MM.1S (cell line): ENCODE measurements around the gene ACVR2B.

Source experiments
- DNase-seq: peaks from one replicate; pipeline ENCODE4 v3.0.0-alpha.2; 2015
- H2AFZ ChIP-seq: fragments of 300-600 bp; sonication (generic); 2 replicates; pipeline ENCODE4 v1.6.0; 2016; ENCODE audit warnings: antibody characterized with exemption, low read length
- H3F3A ChIP-seq: fragments of 300-600 bp; sonication (generic); 2 replicates; pipeline ENCODE4 v1.6.1; 2016; ENCODE audit warnings: mild to moderate bottlenecking, antibody characterized with exemption, low read length, moderate library complexity, mixed read lengths; ENCODE audit not compliant: insufficient read depth
- H3K27ac ChIP-seq: fragments of 300-600 bp; sonication (generic); 2 replicates; pipeline ENCODE4 v1.5.1; 2016; ENCODE audit warnings: mild to moderate bottlenecking, low read length
- H3K27me3 ChIP-seq: fragments of 300-600 bp; sonication (generic); replicated peaks from 2 replicates; pipeline ENCODE4 v1.6.0; 2016; ENCODE audit warnings: low read length; ENCODE audit not compliant: insufficient read depth
- H3K36me3 ChIP-seq: fragments of 300-600 bp; sonication (generic); replicated peaks from 2 replicates; pipeline ENCODE4 v1.6.1; 2016; ENCODE audit warnings: mild to moderate bottlenecking, low read length, mixed read lengths; ENCODE audit not compliant: insufficient read depth
- H3K4me1 ChIP-seq: fragments of 300-600 bp; sonication (generic); 2 replicates; pipeline ENCODE4 v1.6.1; 2016; ENCODE audit warnings: low read length, mixed read lengths
- H3K4me2 ChIP-seq: fragments of 300-600 bp; sonication (generic); 2 replicates; pipeline ENCODE4 v1.6.0; 2016; ENCODE audit warnings: low read depth, low read length
- H3K4me3 ChIP-seq: fragments of 300-600 bp; sonication (generic); 2 replicates; pipeline ENCODE4 v1.5.1; 2016; ENCODE audit warnings: low read length, mixed read lengths
- H3K79me2 ChIP-seq: fragments of 300-600 bp; sonication (generic); 2 replicates; pipeline ENCODE4 v1.6.1; 2016; ENCODE audit warnings: mixed run types, low read length, mixed read lengths
- H3K9ac ChIP-seq: fragments of 300-600 bp; sonication (generic); 2 replicates; pipeline ENCODE4 v1.6.1; 2016; ENCODE audit warnings: low read length, mixed read lengths
- H3K9me2 ChIP-seq: fragments of 300-600 bp; sonication (generic); replicated peaks from 2 replicates; pipeline ENCODE4 v1.6.1; 2016; ENCODE audit warnings: mild to moderate bottlenecking, low read length, mixed read lengths; ENCODE audit not compliant: insufficient read depth
- H3K9me3 ChIP-seq: fragments of 300-600 bp; sonication (generic); replicated peaks from 2 replicates; pipeline ENCODE4 v1.6.1; 2016; ENCODE audit warnings: mild to moderate bottlenecking, low read length, mixed read lengths; ENCODE audit not compliant: insufficient read depth
- H4K20me1 ChIP-seq: fragments of 300-600 bp; sonication (generic); 2 replicates; pipeline ENCODE4 v1.6.1; 2016; ENCODE audit warnings: mild to moderate bottlenecking, low read length, moderate library complexity, mixed read lengths; ENCODE audit not compliant: insufficient read depth
- EZH2 ChIP-seq: fragments of 300-600 bp; sonication (generic); optimal IDR thresholded peaks from 2 replicates; pipeline ENCODE3; 2017; ENCODE audit warnings: low read depth, mild to moderate bottlenecking, antibody characterized with exemption, low read length, mixed read lengths
- EZH2phosphoT487 ChIP-seq: fragments of 300-600 bp; sonication (generic); IDR thresholded peaks from 2 replicates; pipeline ENCODE4 v1.6.1; 2018; ENCODE audit warnings: antibody characterized with exemption, low read length
- TF ChIP-seq, protein P1 (sequence below): fragments of 300-600 bp; sonication (generic); IDR thresholded peaks from 2 replicates; pipeline ENCODE4 v1.5.1; 2016; ENCODE audit warnings: antibody characterized with exemption, low read length, mixed read lengths

ACVR2B gene

DNA sequence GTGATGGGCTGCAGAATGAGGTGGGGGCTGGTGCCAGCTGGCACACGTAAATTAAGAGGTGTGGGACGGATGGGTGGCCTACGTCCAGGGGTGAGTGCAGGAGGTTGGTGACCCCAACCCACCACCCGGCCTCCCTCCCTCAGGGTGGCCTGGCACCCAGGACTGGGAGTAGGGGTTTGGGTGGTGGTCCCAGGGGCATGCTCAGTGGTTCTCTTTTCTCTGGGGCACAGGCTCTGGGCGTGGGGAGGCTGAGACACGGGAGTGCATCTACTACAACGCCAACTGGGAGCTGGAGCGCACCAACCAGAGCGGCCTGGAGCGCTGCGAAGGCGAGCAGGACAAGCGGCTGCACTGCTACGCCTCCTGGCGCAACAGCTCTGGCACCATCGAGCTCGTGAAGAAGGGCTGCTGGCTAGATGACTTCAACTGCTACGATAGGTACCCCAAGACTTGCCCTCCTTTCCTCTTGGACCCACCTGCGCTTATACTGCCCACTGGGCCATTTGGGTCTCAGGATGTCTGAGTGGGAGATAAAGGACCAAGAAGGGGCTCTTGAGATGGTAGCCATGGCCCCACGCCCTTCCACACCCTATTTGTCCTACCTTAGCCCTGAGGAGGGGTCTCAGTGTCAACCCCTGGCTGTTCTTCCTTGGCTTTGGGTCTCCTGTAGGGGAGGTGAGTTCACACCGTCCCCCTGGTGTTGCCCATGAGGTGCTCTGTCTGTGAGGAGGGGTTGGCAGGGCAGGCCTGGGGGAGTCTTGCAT, 23.5 kb downstream of the ACVR2B start:
- no peak for DNase-seq
- Histone ChIP-seq H3K9ac (no peak overlapping the region), H3K9me3 (no peaks in the 10 kb centered on the region), H4K20me1 (no peaks in the 10 kb centered on the region), H3K36me3 (no peaks in the 10 kb centered on the region), H3K4me3 (no peak overlapping the region), H2AFZ (no peak overlapping the region), H3K9me2 (no peaks in the 10 kb centered on the region), H3K4me2 (no peak overlapping the region), H3F3A (no peaks in the 10 kb centered on the region), H3K4me1 (no peaks in the 10 kb centered on the region), H3K27me3 (no peaks in the 10 kb centered on the region), H3K27ac (no peak overlapping the region), H3K79me2 (no peaks in the 10 kb centered on the region)
- TF ChIP-seq EZH2 = no peak

DNA sequence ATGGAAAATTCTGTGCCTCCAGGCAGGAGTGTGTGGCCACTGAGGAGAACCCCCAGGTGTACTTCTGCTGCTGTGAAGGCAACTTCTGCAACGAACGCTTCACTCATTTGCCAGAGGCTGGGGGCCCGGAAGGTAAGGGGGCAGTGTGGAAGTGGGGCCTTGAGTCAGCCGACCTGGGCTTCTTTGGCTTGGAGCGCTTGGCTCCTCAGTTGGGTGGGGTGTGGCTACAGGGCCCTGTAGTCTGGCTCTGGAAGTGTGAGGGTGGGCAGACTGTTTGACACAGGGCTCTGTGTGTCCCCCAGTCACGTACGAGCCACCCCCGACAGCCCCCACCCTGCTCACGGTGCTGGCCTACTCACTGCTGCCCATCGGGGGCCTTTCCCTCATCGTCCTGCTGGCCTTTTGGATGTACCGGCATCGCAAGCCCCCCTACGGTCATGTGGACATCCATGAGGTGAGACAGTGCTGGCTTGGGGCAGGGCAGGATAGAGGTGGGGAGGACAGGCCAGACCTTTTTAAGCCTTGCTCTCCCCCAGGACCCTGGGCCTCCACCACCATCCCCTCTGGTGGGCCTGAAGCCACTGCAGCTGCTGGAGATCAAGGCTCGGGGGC, 24.3 kb downstream of the ACVR2B start:
- Histone ChIP-seq H3K4me1 (no peaks in the 10 kb centered on the region), H3K9me3 (no peaks in the 10 kb centered on the region), H3F3A (no peaks in the 10 kb centered on the region), H3K27me3 (no peaks in the 10 kb centered on the region), H3K4me3 (no peak overlapping the region), H3K9me2 (no peaks in the 10 kb centered on the region), H2AFZ (no peak overlapping the region), H3K9ac (no peak overlapping the region), H3K79me2 (no peaks in the 10 kb centered on the region), H3K4me2 (no peak overlapping the region), H3K27ac (no peak overlapping the region), H4K20me1 (no peaks in the 10 kb centered on the region), H3K36me3 (no peaks in the 10 kb centered on the region)
- no peak for TF ChIP-seq EZH2
- DNase-seq = no peak

DNA sequence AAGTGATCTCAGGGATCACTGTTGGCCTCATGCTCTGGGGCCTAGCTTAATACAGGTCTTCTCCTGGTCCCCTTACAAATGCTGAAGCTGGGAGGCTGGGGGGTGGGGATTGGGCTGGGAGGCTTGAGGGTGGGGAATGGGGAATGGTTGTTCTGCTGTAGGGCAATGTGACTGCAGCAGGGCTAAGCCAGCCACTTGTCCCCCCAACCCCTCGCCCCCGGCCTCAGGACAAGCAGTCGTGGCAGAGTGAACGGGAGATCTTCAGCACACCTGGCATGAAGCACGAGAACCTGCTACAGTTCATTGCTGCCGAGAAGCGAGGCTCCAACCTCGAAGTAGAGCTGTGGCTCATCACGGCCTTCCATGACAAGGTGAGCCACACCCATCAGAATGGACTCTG, 25.2 kb downstream of the ACVR2B start:
- Histone ChIP-seq H3K9me2 (no peaks in the 10 kb centered on the region), H3K27me3 (no peaks in the 10 kb centered on the region), H3K9me3 (no peaks in the 10 kb centered on the region), H3K4me3 (no peak overlapping the region), H2AFZ (no peak overlapping the region), H3K27ac (no peak overlapping the region), H3F3A (no peaks in the 10 kb centered on the region), H3K36me3 (no peaks in the 10 kb centered on the region), H3K4me2 (no peak overlapping the region), H3K9ac (no peak overlapping the region), H4K20me1 (no peaks in the 10 kb centered on the region), H3K79me2 (no peaks in the 10 kb centered on the region), H3K4me1 (no peaks in the 10 kb centered on the region)
- TF ChIP-seq EZH2phosphoT487 (no peak), EZH2 (no peak)
- TF ChIP-seq, protein P1, sequence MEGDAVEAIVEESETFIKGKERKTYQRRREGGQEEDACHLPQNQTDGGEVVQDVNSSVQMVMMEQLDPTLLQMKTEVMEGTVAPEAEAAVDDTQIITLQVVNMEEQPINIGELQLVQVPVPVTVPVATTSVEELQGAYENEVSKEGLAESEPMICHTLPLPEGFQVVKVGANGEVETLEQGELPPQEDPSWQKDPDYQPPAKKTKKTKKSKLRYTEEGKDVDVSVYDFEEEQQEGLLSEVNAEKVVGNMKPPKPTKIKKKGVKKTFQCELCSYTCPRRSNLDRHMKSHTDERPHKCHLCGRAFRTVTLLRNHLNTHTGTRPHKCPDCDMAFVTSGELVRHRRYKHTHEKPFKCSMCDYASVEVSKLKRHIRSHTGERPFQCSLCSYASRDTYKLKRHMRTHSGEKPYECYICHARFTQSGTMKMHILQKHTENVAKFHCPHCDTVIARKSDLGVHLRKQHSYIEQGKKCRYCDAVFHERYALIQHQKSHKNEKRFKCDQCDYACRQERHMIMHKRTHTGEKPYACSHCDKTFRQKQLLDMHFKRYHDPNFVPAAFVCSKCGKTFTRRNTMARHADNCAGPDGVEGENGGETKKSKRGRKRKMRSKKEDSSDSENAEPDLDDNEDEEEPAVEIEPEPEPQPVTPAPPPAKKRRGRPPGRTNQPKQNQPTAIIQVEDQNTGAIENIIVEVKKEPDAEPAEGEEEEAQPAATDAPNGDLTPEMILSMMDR = no peak
- no peak for DNase-seq

DNA sequence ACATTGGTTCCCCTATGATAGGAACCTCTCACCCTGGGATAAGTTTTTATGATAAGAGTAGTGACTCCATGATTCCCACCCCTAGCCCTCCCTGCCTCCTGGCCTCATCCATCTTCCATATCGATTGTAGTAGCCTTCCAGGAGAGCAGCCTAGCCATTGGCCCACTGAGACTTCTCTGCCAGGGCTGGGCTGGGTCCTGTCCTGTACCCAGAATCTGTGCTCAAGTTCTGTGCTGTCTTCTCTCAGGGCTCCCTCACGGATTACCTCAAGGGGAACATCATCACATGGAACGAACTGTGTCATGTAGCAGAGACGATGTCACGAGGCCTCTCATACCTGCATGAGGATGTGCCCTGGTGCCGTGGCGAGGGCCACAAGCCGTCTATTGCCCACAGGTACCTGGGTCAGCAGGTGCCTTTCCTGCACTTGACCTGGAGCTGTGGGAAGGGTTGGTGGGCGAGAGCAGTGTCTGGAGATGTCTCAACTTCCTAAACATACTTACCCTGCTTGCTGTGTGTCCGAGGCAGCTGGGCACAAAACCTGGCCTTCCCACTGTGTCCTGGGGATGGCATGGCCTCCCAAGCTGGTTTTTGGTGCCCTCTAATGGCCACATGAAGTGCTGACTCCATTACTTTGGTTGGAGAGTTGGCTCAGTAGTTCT, 25.9 kb downstream of the ACVR2B start:
- H4K20me1 ChIP-seq = no peaks in the 10 kb centered on the region
- H3K4me2 ChIP-seq = no peak overlapping the region
- no peaks in the 10 kb centered on the region for H3K9me3 ChIP-seq
- no peak overlapping the region for H3K4me3 ChIP-seq
- no peaks in the 10 kb centered on the region for H3F3A ChIP-seq
- H3K4me1 ChIP-seq = no peaks in the 10 kb centered on the region
- H3K79me2 ChIP-seq = no peaks in the 10 kb centered on the region
- H2AFZ ChIP-seq = no peak overlapping the region
- no peaks in the 10 kb centered on the region for H3K27me3 ChIP-seq
- no peak overlapping the region for H3K9ac ChIP-seq
- H3K9me2 ChIP-seq = no peaks in the 10 kb centered on the region
- TF ChIP-seq, protein P1 = peak; percentile 86
- no peak for TF ChIP-seq EZH2phosphoT487
- TF ChIP-seq EZH2 = no peak
- H3K27ac ChIP-seq = no peak overlapping the region
- DNase-seq = peak; percentile 47
- H3K36me3 ChIP-seq = no peaks in the 10 kb centered on the region
